Activated CD4-positive, alpha-beta T cell treated with anti-CD3 and anti-CD28 coated beads, Interleukin-2, amount 50 U/mL, for 4 hours (primary cell): Measurements from ENCODE around the gene PRPF4.
"Not testable (repeated sequence)": the region's sequence is repeated elsewhere in the genome, so short reads cannot be mapped to it uniquely, and the experiment has no call there.

Source experiments
- DNase-seq, 2 experiments: peaks; one replicate each; pipeline ENCODE4 v3.0.0-alpha.2; 2020

The PRPF4 gene

GRCh38 chr9:113269355-113269754, 6.1 kb upstream of the PRPF4 start:
- no peak for DNase-seq

DNA sequence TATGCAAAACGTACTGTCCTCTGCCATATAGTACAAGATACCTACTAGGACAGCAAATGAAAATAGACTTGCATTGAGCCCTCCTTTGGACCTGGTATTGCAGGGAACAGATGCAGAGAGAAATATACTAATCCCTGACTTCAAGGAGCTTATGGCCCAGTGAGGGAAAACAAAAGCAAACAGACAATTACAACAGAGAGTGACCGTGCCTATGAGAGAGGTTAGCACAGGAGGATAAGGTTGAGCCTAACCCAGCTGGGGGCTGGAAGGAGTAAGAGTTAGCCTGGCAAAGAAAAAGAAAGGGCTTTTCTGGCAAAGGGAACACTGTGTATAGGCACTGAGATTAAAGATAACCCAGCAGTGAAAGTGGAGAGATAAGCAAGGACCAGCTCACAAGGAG, 5.6 kb upstream of the PRPF4 start:
- DNase-seq: no peak

DNA sequence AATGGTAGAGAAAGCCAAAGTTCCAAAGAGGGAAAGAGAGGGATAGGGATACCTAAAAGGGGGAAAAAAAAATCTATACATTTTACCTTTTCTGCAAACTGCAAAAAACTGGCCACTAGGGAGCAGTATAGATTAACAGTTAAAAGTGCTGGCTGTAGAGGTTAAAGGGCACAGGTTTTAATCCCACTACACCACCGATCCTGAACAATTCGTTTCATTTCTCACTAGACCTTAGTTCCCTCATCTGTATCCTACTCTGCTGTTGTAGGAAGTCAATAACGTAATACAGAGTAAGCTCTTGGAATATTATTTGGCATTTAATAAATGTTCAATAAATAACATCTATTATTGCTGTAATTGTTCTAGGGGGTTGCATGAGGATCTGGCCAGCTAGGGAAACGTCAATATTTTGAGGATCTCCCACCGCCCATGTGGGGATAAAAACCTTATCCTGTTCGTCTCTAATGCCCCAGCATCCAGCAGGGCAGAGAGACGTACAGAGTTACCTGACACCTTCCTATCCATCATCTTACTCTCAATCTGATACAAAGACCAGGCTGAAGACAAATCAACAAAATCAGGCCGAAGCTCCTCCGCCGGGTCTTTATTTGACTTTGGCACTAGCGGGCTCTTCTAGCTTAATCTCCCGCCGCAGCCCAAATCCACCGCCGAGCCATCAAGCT, 843 bp upstream of the PRPF4 start:
- DNase-seq: no peak

GRCh38 chr9:113278840-113279239, 3.4 kb downstream of the PRPF4 start:
- no peak for DNase-seq

DNA sequence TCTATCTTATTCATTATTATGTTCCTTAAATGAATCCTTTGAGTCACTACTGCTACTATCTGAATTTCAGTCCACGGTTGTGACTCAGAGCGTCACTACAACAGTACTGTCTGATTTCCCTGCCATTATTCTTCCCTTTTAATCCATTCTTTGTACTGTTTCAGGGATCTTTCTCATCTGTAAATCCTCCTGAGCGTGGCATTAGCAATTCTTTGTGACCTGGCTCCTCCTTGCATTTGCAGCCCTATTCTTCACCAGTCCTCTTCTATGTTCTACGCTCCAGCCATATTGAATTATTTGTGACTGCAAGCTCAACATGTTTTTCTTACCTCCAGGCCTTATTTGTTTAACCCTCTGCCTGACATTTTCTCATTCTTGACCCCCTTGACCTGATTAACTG, 5.9 kb downstream of the PRPF4 start:
- no peak for DNase-seq

- DNase-seq: no peak
These were observed 13.6 kb downstream of the PRPF4 start for GRCh38 chr9:113289091-113289490.

- DNase-seq: no peak
These were observed 14.7 kb downstream of the PRPF4 start for GRCh38 chr9:113290052-113290607.

GRCh38 chr9:113293285-113293878, 17.9 kb downstream of the PRPF4 start:
- no peak for DNase-seq

DNA sequence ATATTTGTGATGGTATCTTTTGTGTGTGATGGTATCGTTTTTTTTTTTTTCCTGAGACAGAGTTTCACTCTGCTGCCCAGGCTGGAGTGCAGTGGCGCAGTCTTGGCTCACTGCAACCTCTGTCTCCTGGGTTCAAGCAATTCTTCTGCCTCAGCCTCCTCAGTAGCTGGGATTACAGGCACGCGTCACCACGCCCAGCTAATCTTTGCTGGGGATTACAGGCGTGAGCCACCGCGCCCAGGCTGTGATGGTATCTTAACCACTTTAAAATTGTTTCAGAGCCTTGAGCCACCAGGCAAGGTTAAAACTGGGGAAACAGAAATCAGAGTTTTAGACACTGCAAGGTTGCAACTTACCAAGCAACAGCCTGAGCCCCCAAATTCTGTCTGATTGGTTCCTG, 20.8 kb downstream of the PRPF4 start:
- DNase-seq: not testable (repeated sequence)

- DNase-seq: no peak
These were observed 21.5 kb downstream of the PRPF4 start for GRCh38 chr9:113296796-113297558.

- no peak for DNase-seq
These were observed 22.9 kb downstream of the PRPF4 start for GRCh38 chr9:113298311-113298710.

- DNase-seq: no peak
These were observed 23.7 kb downstream of the PRPF4 start for GRCh38 chr9:113298924-113299770.

- no peak for DNase-seq
These were observed 24.4 kb downstream of the PRPF4 start for GRCh38 chr9:113299800-113300292.

DNA sequence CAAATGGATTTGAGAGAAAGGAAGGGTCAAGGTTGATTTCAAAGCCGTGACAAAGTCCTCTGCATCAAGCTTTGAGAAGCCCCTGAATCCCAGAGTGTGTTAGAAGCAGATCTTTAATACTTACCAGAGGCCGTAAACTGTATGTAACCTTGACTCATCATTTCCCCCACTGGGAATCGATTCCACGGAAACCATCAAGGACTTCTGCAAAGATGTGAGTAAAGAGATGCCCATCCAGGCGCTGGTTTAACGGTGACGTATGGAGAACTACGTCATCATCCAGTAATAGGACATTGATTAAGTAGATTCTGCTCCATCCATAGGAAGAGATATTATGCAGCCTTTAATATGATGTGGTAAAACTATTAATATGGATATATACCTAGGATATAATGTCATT, 26.1 kb downstream of the PRPF4 start:
- no peak for DNase-seq

GRCh38 chr9:113302792-113303418, 27.4 kb downstream of the PRPF4 start, which contains the start of gene RNF183:
TSS of gene RNF183 (minus strand) at chr9:113303376. CDS start at chr9:113298184, 5,192 bp downstream.
- no peak for DNase-seq

DNA sequence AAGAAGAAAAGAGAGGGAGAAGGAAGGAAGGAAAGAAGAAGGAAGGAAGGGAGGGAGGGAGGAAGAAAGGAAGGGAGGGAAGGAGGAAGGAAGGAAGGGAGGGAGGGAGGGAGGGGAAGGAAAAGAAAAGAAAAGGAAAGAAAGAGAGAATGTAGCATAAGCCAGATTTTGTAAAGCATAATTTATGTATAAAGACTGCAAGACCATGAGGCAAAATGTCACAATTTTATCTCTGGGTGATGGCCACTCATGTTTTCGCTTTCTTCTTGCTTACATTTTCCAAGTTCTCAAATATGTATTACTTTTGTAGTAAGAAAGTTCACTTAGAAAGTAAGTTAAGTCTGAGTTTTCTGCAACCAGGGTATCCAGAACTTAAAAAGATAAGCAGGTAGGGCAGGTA, 31.1 kb downstream of the PRPF4 start:
- DNase-seq: no peak

- DNase-seq: no peak
These were observed 32.0 kb downstream of the PRPF4 start for GRCh38 chr9:113307396-113307975.

GRCh38 chr9:113309204-113309813, 33.9 kb downstream of the PRPF4 start:
- DNase-seq: peak; percentile 3 to 5

GRCh38 chr9:113310538-113310937, 35.1 kb downstream of the PRPF4 start:
- no peak for DNase-seq

- DNase-seq: no peak
These were observed 36.5 kb downstream of the PRPF4 start for GRCh38 chr9:113311961-113312360.

DNA sequence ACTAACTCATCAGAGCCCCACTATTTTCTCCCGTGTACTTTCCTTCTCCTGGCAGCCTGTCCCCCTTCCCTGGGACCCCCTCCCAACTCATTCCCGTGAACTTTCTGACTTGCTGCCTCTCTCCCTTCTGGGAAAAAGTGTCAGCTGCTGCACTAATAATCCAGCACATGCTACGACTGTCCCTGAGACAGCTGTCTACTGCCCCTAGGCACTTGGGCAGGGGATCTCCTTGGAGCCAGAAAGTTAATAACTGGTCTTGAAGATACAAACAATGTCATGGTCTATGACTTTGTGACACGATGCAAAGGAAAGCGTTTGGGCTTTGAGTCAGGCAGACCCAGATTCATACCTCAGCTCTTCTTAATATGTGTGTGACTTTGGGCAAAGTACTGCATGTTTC, 37.8 kb downstream of the PRPF4 start:
- DNase-seq: no peak
